WI38 (cell line): Measurements from ENCODE around the gene COL4A2.

ENCODE experiments used
- H3K4me3 ChIP-seq: 2 replicates; pipeline ENCODE4 v1.5.1; 2011; ENCODE audit warnings: low read depth, mild to moderate bottlenecking, control low read depth, low read length
- TF ChIP-seq, protein P1 (sequence below): IDR thresholded peaks from 2 replicates; pipeline ENCODE4 v1.5.1; 2012; ENCODE audit warnings: low read depth, mild to moderate bottlenecking, control low read depth, low read length

COL4A2 gene

DNA sequence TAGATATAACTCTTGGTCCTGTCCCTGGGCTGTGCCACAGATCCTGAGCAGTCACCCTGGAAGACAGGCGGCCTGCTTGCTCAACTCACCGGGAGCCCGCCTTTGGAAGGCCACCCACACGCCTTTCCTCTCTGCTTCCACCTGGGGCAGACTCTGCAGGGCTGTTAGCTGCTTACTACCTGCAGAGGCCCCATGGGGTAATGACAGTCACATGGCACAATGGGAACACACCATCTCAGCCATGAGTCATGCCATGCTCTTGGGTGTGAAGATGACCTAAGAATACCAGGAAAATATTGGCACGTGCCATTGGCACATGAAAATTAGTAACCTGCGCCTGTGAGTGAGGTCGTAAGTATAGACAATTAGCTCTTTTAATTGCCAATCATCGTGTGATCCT is 108.6 kb downstream of the COL4A2 start:
- no peak overlapping the region for H3K4me3 ChIP-seq
- TF ChIP-seq, protein P1, sequence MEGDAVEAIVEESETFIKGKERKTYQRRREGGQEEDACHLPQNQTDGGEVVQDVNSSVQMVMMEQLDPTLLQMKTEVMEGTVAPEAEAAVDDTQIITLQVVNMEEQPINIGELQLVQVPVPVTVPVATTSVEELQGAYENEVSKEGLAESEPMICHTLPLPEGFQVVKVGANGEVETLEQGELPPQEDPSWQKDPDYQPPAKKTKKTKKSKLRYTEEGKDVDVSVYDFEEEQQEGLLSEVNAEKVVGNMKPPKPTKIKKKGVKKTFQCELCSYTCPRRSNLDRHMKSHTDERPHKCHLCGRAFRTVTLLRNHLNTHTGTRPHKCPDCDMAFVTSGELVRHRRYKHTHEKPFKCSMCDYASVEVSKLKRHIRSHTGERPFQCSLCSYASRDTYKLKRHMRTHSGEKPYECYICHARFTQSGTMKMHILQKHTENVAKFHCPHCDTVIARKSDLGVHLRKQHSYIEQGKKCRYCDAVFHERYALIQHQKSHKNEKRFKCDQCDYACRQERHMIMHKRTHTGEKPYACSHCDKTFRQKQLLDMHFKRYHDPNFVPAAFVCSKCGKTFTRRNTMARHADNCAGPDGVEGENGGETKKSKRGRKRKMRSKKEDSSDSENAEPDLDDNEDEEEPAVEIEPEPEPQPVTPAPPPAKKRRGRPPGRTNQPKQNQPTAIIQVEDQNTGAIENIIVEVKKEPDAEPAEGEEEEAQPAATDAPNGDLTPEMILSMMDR = no peak

DNA sequence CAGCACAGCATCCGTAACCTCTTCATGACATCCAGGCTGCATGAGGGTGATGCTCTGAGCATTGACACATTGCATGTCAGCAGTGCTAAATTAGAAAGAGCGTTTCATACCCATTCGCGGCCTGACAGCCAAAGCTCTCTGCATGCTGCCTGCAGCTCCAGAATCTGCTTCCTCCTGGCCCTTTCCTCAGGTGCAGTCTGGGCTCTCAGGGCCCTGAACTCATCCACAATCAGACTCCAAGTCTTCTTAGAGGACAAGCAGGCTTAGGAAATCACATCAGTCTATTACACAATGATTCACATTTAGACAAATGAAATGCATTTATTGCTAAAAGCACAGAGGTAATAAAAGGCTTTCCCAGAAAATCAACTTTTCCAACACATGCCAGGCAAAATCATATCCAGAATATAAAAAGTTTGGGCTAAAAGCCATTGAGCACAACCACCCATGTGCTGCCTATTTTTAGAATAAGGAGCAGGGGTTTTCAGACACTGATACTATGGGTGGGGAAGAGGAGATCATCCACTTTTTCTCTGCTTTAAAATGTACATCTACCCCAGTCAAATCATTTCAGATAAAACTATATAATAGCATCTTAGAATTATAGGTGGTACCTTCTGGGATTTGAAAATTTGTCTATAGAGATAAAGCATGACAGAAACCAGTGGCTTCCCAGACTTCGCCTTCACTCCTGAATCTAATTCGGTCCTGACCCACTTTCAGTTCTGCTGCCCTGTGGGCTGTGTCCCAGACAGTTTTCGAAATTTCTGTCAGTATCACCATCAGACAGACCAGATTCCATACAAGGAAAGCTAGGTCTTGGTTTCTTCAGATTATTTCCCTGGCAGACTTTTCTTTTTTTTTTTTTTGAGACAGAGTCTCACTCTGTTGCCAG is 109.3 kb downstream of the COL4A2 start:
- TF ChIP-seq, protein P1 = no peak

DNA sequence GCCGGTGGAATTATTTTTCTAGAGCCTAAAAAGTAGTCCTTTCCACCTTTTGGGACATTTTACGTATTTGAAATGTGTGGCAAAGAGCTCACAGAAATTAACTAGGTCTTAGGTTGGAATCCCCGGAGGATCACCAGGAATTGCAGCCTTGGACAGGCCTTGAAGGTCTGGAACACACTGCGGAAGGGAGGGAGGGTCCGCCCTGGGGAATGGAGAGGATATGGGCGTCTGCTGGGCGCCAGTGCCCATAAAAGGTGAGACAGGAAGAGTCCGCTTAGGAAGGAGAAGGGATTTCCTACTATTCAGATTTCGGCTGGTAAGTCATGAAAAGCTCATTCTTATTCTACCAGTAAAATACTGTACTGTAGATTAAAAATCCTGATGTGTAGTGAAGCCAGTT is 111.9 kb downstream of the COL4A2 start:
- no peak overlapping the region for H3K4me3 ChIP-seq
- TF ChIP-seq, protein P1 = no peak

More for the DNA sequence above, 109.3 kb downstream of the COL4A2 start:
- H3K4me3 ChIP-seq = no peak overlapping the region

DNA sequence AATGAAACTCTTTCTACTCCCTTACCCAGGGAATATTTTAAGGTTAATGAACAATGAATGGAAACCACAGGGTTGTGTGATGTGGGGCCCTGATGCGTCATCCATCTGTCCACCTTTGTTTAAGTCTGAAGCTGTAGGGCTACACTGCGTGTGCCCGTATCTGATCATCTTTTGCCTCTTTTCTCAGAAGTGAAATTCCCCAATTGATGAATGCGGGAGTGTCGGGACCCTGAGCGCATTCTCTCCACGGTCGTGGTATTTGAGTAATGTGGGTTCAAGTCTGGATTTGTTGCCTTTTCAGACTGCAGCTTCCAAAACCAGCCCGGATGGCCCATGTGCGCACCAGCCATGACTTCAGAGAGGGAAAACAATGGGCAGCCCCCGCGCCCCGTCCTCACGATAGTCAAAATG is 112.3 kb downstream of the COL4A2 start:
- TF ChIP-seq, protein P1 = no peak
- no peak overlapping the region for H3K4me3 ChIP-seq

DNA sequence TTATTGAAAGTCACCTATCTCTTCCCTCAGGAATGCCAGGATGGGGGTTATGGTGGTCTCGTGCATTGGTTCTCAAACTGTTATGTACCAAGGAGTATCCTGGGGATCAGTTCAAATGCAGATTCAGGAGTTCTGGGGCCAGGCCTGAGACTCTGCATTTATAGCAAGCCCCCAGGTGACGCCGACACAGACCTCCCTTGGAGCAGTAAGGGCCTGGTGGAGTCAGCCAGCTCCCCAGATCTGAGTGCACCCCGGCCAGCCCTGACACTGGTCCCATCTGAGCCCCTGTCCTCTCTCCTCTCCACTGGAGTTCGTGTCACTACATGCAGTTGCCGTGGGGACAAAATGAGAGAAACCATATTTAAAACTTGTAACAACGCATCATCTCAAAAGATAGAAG is 112.9 kb downstream of the COL4A2 start:
- TF ChIP-seq, protein P1 = no peak
- no peak overlapping the region for H3K4me3 ChIP-seq

DNA sequence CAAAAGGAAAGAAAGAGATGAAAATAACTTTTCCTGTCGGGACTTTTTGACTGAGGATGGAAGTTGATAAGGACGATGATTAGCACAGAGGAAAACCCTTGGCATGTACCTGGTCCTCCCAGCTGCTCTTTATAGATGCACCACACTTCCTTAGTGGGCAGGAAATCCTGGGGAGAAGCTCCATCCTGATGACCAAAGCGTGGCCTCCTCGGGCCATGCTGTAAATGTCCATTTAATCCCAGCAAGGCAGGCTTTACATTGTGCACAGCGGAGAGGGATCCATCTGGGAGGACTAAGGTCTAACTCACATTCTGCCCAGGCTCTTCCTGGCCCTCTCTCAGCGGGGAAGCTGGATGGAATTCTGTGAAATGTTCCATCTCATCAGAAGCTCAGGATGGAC is 113.5 kb downstream of the COL4A2 start:
- H3K4me3 ChIP-seq = no peak overlapping the region
- TF ChIP-seq, protein P1 = no peak

DNA sequence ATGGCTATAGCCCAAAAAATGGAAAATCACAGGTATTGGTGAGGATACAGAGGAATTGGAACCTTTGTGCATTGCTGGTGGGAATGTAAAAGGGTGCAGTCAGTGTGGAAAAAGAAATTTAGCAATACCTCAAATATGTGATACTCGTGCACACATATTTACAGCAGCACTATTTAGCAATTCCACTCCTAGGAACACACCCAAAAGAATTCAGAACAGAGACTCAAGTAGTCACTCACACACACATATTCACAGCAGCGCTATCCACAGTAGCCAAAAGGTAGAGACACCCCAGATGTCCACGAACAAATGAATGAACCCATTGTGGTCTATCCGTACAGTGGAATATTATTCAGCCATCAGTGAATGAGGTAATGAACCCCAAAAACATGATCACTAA is 114.0 kb downstream of the COL4A2 start:
- H3K4me3 ChIP-seq = no peak overlapping the region
- TF ChIP-seq, protein P1 = no peak
